GM18909 (cell line): Measurements from ENCODE around the gene DRD2.

Experiments
- ATAC-seq: cut with Tn5 transposase; IDR thresholded peaks from one replicate; pipeline ENCODE4 v1.9.1; 2021; ENCODE audit warnings: mild to moderate bottlenecking; ENCODE audit not compliant: unreplicated experiment, poor library complexity

Gene DRD2

GRCh38 chr11:113405724-113406478 is 69.3 kb downstream of the DRD2 start:
- no peak for ATAC-seq

DNA sequence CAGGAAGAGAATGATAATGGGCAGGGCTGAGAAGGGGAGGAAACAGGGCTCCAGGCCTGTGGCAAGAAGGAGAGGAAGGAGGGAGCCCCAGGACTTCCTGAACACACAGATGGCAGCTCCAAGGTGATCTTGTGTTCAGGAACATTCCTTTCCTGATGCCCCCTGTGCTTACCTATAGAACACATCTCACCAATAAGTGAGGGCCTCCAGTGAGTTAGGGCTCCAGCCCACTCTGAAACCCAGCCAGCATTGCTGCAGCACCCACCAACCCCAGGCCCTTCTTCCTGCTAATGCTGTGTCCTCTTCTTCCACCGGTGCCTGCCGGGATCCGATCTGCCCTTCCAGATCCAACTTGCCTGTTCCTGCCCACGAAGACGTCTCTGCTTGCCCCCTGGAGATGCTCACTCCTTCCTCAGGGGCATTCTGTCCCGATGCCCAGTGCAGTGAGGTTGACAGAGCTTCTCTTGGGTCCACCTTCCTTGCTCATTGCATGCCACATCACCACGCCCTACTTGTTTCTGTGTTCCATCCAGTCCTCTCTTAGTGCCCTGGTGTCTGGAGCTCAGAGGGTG is 70.3 kb downstream of the DRD2 start:
- no peak for ATAC-seq

DNA sequence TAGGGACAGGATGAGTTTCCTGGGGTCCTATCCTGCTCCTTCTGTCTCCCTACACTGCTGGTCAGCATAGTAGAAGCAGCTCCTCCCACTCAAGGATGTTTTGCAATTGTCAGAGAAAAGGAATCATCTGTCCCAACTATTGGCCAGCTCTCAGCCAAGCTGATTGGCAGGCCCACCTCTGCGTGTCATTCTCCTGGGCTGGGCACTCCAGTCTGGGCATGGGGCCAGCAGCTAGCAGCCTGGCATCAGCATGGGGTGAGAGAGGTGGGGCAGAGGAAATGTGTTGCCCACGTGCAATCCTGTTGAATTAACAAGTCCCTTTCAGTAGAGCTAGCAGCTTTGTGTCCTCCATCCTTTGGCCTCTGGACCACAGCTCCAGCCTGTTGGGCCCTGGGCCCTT is 73.5 kb downstream of the DRD2 start:
- ATAC-seq = no peak

GRCh38 chr11:113400631-113401230 is 74.5 kb downstream of the DRD2 start:
- no peak for ATAC-seq

DNA sequence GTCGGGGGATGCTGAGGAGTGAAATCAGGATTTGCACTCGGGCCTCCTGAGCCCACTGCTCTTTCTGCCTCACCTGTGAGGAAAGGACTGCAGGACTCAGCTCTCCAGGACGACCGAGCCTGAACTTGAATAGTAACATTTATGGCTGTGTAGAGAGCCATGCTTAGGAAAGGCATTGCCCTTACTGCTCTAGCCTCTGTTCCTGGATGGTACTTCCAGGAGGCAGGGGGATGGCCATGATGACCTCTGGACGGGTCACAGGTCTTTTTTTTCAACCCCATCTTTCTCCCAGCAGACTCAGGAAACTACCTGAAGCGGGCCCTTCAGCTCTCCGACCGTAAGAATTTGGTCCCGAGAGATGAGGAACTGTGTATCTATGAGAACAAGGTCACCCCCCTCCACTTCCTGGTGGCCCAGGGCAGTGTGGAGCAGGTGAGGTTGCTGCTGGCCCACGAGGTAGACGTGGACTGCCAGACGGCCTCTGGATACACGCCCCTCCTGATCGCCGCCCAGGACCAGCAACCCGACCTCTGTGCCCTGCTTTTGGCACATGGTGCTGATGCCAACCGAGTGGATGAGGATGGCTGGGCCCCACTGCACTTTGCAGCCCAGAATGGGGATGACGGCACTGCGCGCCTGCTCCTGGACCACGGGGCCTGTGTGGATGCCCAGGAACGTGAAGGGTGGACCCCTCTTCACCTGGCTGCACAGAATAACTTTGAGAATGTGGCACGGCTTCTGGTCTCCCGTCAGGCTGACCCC is 76.3 kb downstream of the DRD2 start:
- ATAC-seq = no peak

GRCh38 chr11:113397821-113398220 is 77.4 kb downstream of the DRD2 start:
- ATAC-seq = no peak

DNA sequence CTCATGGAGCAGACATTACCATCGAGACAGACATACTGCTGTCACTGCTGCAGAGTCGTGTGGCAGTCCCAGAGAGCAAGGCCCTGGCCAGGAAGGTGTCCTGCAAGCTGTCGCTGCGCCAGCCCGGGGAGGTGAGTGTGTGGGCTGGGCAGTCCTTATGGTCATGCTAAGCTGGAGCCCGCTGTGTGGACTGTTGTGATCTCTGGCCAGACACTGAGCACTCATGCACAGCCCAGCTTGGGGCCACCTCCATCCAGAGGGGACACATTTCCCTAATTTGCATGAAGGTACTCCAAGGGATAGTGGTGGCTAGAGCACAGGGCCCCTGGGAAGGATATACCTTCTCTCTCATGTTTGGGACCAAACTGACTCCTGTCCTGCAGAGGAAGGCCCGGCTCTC is 78.0 kb downstream of the DRD2 start:
- no peak for ATAC-seq

DNA sequence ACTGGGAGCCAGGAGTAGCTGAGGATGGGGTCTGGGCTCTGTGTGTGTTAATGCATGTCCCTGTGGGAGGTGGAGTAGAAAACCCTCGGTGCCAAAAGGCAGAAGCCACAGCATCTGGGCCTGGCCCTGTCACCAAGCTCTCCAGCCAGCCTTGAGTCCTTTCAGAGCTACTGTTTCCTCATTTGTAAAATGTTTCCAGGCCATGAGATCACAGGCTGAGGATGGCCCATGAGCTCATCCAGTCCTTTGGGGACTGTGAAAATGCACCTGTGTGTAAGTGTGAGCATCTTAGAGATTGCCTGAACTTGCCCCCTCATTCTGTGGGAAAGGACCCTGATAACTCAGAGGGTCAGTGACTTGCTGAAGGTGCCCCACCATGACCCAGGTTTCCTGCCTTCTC is 78.5 kb downstream of the DRD2 start:
- no peak for ATAC-seq

- no peak for ATAC-seq
Observed at GRCh38 chr11:113395782-113396336, 79.3 kb downstream of the DRD2 start.

- no peak for ATAC-seq
Observed at GRCh38 chr11:113394919-113395318, 80.3 kb downstream of the DRD2 start.

- no peak for ATAC-seq
Observed at GRCh38 chr11:113393501-113393985, 81.7 kb downstream of the DRD2 start.

- ATAC-seq = no peak
Observed at GRCh38 chr11:113392236-113392921, 82.8 kb downstream of the DRD2 start.

DNA sequence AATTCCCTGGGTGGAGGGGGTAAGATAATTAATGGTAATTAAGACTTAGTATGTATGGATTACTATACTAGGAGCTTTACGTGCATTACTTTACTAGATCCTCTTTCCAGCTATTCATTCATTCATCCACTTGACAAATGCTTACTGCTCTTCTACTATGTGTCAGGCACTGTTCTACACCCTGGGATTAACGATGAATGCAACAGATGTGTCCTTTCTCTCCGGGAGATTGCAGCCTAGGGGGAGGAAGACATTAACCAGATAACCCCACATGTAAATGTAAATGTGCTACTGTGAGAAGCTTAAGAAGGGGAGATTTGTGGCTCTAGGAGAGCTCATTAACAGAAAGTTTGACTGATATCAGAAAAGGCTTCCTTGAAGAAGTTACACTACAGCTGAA is 85.9 kb downstream of the DRD2 start:
- no peak for ATAC-seq

GRCh38 chr11:113387605-113388211 is 87.5 kb downstream of the DRD2 start, which contains the start of gene ANKK1:
ANKK1 (plus strand) TSS chr11:113387779; CDS start chr11:113387885, 106 bp downstream.
- no peak for ATAC-seq

GRCh38 chr11:113386866-113387265 is 88.3 kb downstream of the DRD2 start:
- ATAC-seq = no peak

DNA sequence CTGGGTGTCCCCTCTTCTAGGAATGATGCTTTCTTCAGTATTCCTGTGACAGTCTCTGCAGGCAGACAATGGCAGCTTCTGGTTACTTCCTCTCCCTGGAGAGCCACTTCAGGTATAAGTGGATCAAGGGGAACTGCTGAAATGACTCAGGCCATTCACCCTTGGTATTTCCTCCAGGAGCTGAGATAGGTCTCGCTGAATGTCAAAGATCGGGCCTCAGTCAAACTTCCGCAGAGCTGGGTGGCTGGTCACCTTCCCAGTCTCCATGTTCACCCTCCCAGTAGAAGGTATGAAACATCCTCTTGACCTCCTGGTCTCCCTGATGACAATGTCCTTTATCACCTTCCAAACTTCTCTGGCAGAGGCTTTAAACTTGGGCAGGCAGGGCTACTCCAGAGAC is 89.4 kb downstream of the DRD2 start:
- ATAC-seq = no peak

DNA sequence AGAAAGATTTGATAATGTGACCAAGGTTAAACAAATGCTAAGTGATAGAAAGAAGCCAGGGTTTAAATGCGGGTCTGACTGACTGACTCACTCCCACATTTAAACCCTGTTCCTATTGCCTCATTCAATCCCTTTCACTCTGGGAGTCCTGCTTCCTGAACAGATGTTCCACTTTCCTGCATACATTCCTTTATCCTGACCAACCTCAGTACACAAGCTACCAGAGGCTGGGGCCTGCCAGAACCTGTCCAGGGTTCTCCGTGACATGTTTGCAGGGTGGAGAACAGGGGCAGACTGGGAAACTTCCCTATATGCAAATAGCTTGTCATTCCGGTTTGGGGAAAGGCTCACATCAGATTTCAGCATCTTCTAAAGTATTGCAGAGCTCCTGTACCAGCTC is 90.6 kb downstream of the DRD2 start:
- ATAC-seq = no peak

GRCh38 chr11:113382121-113382520 is 93.1 kb downstream of the DRD2 start:
- no peak for ATAC-seq

DNA sequence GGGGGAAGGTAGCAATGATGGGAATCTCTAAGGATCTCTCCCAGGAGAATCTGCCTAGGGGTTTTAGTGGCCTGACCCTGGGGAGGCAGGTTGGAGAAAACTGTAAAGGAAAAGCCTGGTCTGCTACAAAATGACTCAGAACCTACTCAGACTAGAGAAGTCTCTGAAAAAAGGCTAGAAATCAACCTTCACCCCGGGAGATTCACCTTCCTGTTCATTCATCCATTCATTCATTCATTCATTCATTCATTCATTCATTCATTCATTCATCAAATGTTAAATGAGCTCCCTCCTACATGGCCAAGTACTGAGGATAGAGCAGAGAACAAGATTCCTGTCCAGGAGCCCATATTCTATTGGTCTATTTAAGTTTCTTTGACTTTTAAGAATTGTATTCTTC is 96.5 kb downstream of the DRD2 start:
- no peak for ATAC-seq
